Adipocyte (in vitro differentiated cells): Measurements from ENCODE around the gene ABCD2.
"Not testable (repeated sequence)": the region's sequence is repeated elsewhere in the genome, so short reads cannot be mapped to it uniquely, and the experiment has no call there.

Experiments used
- DNase-seq: peaks from one replicate; pipeline ENCODE4 v3.0.0-alpha.2; 2015; ENCODE audit warnings: low read depth
- H3K27me3 ChIP-seq: replicated peaks from 2 replicates; pipeline ENCODE4 v1.7.0; 2013; ENCODE audit warnings: mild to moderate bottlenecking, low read length, moderate library complexity; ENCODE audit not compliant: control insufficient read depth, insufficient read depth
- H3K36me3 ChIP-seq: 2 replicates; pipeline ENCODE4 v1.7.0; 2013; ENCODE audit warnings: low read length, mild to moderate bottlenecking, moderate library complexity; ENCODE audit not compliant: control insufficient read depth, insufficient read depth, severe bottlenecking
- H3K4me1 ChIP-seq: 2 replicates; pipeline ENCODE4 v1.7.0; 2013; ENCODE audit warnings: mild to moderate bottlenecking, low read length, moderate library complexity; ENCODE audit not compliant: control insufficient read depth, insufficient read depth
- H3K4me3 ChIP-seq: 2 replicates; pipeline ENCODE4 v1.7.0; 2013; ENCODE audit warnings: mild to moderate bottlenecking, low read length, moderate library complexity
- H3K9ac ChIP-seq: 2 replicates; pipeline ENCODE4 v1.7.0; 2013; ENCODE audit warnings: mild to moderate bottlenecking, low read length, moderate library complexity
- H3K9me3 ChIP-seq: 2 replicates; pipeline ENCODE4 v1.7.0; 2013; ENCODE audit warnings: mild to moderate bottlenecking, low read length, moderate library complexity; ENCODE audit not compliant: control insufficient read depth

The ABCD2 gene

DNA sequence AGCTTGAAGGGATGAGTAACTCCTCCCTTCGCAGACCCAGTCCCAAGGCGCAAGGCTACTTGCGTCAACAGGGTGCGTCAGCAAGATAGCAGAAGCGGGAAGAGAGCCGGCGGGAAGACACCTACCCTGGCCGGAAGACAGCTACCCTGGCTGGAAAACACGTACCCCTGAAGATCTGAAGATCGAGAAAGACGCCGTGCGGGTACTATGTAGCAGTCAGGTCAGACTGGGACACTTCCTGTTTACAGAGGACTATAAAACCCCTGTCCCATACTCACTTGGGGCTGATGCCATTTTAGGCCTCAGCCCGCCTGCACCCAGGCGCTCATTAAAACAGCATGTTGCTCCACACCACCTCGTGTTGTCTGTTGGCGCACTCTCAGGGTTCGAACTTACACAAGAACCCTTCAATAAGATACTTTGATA, 80.9 kb downstream of the ABCD2 start:
- Histone ChIP-seq H3K9me3 (no peaks in the 10 kb centered on the region), H3K4me3 (no peak overlapping the region), H3K9ac (no peak overlapping the region), H3K27me3 (no peaks in the 10 kb centered on the region), H3K36me3 (no peaks in the 10 kb centered on the region), H3K4me1 (peaks cover 14% of the 10 kb centered on the region)
- no peak for DNase-seq

DNA sequence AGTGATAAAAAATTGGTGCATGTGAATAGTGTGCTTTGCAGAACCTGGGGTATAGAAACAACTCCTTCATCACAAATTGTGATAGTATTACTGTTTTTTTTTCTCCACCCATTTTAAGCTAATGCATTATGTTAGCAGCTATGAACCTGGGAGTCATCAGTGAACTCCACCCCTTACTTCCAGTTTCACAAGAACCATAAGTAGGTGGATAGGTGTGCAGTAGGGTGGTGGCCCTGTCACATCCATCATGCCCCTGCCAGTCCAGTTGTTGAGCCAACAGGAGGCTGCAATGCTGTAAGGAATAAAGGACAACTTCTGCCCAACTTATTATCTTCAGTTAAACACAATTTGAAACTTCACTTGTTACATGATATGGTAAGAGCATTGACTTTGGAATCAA, 85.7 kb downstream of the ABCD2 start:
- H3K4me3 ChIP-seq: no peak overlapping the region
- no peaks in the 10 kb centered on the region for H3K27me3 ChIP-seq
- no peaks in the 10 kb centered on the region for H3K36me3 ChIP-seq
- peaks cover 11% of the 10 kb centered on the region for H3K4me1 ChIP-seq
- H3K9ac ChIP-seq: no peak overlapping the region
- no peaks in the 10 kb centered on the region for H3K9me3 ChIP-seq
- DNase-seq: no peak

DNA sequence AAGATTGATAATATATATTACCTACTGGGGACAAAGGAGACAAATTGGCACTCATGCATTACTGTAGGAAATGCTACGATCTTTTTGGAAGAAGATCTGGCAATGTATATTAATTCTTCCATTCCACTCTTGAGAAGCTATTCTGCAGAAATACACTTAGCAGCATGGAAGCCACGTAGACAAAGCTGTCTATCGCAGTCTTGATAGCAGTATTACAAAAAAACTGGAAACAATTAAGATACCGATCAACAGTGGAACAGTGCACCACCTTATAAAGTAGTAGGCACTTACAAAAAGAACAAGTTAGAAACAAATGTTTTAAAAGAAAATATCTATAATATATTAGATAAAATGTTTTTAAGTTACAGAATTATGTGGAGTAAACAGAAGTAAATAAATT, 87.2 kb downstream of the ABCD2 start:
- Histone ChIP-seq H3K4me1 (peaks cover 11% of the 10 kb centered on the region), H3K36me3 (no peaks in the 10 kb centered on the region), H3K9me3 (no peaks in the 10 kb centered on the region), H3K9ac (no peak overlapping the region), H3K27me3 (no peaks in the 10 kb centered on the region), H3K4me3 (no peak overlapping the region)
- no peak for DNase-seq

DNA sequence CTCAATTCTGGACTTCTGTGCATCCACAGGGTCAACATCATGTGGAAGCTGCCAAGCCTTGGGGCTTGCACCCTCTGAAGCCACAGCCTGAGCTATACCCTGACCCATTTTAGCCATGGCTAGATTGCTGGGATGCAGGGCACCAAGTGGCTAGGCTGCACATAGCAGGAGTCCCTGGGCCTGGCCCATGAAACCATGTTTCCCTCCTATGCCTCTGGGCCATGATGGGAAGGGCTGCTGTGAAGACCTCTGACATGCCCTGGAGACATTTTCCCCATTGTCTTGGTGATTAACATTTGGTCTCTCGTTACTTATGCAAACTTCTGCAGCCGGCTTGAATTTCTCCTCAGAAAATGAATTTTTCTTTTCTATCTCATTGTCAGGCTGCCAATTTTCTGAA, 92.6 kb downstream of the ABCD2 start:
- H3K4me3 ChIP-seq: no peak overlapping the region
- H3K36me3 ChIP-seq: no peaks in the 10 kb centered on the region
- peaks cover 10% of the 10 kb centered on the region for H3K4me1 ChIP-seq
- no peaks in the 10 kb centered on the region for H3K27me3 ChIP-seq
- no peak for DNase-seq
- H3K9me3 ChIP-seq: peaks cover 7% of the 10 kb centered on the region
- no peak overlapping the region for H3K9ac ChIP-seq

DNA sequence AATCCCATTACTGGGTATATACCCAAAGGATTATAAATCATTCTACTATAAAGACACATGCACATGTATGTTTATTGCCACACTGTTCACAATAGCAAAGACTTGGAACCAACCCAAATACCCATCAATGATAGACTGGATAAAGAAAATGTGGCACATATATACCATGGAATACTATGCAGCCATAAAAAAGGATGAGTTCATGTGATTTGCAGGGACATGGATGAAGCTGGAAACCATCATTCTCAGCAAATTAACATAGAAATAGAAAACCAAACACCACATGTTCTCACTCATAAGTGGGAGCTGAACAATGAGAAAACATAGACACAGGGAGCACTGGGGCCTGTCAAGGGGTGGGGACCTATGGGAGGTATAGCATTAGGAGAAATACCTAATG, 97.4 kb downstream of the ABCD2 start:
- H3K9ac ChIP-seq, H3K27me3 ChIP-seq, H3K9me3 ChIP-seq, DNase-seq, H3K4me3 ChIP-seq, H3K4me1 ChIP-seq, H3K36me3 ChIP-seq: not testable (repeated sequence)

DNA sequence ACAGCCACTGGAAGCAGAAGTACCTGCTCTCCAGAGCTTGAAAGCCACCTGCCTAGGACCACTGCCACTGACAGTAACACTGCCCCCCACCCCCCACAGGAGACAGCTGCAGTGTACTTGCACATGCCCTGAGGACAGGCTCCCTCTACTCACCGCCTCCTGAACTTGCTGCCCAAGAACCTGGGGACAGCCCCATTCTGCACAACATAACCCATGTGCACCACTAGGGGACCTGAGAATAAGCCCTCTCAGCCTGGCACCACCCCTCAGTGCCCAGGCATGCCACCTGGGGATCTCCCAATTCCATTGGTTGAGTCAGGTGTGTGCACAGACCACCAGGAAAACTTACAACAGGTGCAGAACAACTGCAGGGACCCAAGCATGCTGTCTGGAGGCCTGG, 109.6 kb downstream of the ABCD2 start:
- Histone ChIP-seq H3K27me3 (no peaks in the 10 kb centered on the region), H3K36me3 (no peaks in the 10 kb centered on the region), H3K9me3 (peaks cover 15% of the 10 kb centered on the region), H3K9ac (no peak overlapping the region), H3K4me1 (peaks cover 4% of the 10 kb centered on the region), H3K4me3 (no peak overlapping the region)
- DNase-seq: no peak

DNA sequence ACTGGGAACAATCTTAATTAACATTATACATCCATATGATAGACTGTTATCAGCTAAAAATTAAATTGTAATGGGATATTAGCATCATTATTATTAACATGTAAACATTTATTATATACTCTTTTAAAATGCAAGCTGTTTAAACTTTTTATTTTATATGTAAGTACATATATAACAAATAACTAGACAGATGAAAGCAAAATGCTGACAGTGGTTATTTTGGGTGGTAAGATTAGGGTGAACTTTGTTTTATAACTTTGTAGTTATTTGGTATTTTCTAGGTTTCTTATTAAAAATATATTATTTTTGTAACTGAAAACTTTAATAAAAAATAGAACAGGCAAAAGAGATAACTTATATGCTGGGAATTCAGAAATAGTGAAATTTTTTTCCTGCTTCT, 114.0 kb downstream of the ABCD2 start:
- H3K4me3 ChIP-seq: no peak overlapping the region
- DNase-seq: no peak
- H3K9me3 ChIP-seq: peaks cover 2% of the 10 kb centered on the region
- H3K9ac ChIP-seq: no peak overlapping the region
- H3K4me1 ChIP-seq: peaks cover 14% of the 10 kb centered on the region
- no peaks in the 10 kb centered on the region for H3K27me3 ChIP-seq
- H3K36me3 ChIP-seq: no peaks in the 10 kb centered on the region

DNA sequence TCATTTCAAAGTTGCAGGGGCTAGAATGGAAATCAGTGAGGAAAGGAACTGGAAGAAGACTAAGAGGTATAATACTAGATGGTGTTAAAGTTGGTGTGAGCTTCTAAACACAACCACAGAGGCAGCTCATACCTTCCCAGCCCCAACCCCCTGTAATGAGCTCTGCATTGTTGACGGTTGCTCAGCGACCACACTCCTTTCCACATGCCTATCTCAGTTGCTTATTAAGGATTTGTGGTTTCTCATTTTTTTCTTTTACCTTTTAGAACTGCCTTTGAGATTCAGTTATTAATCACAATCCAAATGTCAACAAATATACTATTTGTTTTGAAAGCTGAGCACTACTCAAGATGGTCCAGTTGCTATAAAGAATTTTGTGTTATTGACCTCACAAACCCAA, 114.6 kb downstream of the ABCD2 start:
- H3K4me1 ChIP-seq: peaks cover 14% of the 10 kb centered on the region
- no peaks in the 10 kb centered on the region for H3K27me3 ChIP-seq
- no peak overlapping the region for H3K4me3 ChIP-seq
- DNase-seq: no peak
- no peak overlapping the region for H3K9ac ChIP-seq
- H3K9me3 ChIP-seq: no peaks in the 10 kb centered on the region
- H3K36me3 ChIP-seq: no peaks in the 10 kb centered on the region

DNA sequence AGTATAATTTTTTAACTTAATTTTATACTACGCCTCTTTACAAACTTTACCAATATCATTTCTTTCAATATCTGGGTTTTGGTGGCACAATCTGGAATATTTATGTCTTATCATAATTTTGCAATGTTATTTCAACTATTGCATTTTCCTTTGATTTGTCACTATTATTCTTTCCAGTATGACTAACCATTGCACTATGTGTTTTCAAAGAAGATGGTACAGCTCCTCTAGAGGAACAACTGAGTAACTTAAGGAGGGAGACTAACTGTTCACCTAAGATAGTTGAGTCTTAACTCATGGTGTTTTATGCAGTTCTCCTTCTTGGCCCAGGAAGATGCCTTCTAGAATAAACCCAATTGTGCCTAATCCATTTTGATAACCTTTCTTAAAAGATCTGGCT, 116.2 kb downstream of the ABCD2 start:
- Histone ChIP-seq H3K4me3 (no peak overlapping the region), H3K4me1 (peaks cover 14% of the 10 kb centered on the region), H3K27me3 (no peaks in the 10 kb centered on the region), H3K36me3 (no peaks in the 10 kb centered on the region), H3K9ac (no peak overlapping the region), H3K9me3 (no peaks in the 10 kb centered on the region)
- peak; percentile 28 for DNase-seq

DNA sequence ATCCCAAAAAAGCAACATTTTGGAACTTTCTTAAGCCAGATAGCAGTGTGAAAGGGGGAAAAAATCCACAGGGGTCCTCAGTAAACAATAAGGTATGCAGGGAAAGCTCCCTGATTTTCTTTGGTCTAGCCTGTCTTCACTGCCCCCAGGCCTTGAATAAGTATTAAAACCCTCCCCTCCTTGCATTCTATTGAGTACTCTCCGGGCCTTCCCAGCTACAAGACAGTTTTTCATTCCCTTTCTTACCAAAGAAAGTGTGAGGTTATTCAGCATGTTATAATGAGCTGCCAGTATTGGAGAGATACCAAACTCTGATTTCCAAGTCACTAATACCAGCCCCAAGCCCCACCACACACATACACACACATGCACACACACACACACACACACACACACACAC, 116.9 kb downstream of the ABCD2 start:
- DNase-seq: no peak
- Histone ChIP-seq H3K9me3 (no peaks in the 10 kb centered on the region), H3K4me1 (peaks cover 14% of the 10 kb centered on the region), H3K9ac (no peak overlapping the region), H3K27me3 (no peaks in the 10 kb centered on the region), H3K4me3 (no peak overlapping the region), H3K36me3 (no peaks in the 10 kb centered on the region)
